Hepatocyte (in vitro differentiated cells): Measurements from ENCODE around the gene ST3GAL5. TPM values are rescaled to one million over a fixed set of nuclear protein-coding genes. Genes with fewer than 3 reads are reported as not detected.

Experiments
- DNase-seq: peaks from one replicate; pipeline ENCODE4 v3.0.0-alpha.2; 2016; ENCODE audit warnings: low spot score
- H2AFZ ChIP-seq: fragments of 200-600 bp; sonication (generic); 2 replicates; pipeline ENCODE4 v1.6.0; 2016; ENCODE audit warnings: antibody characterized with exemption, mild to moderate bottlenecking
- H3K27ac ChIP-seq: fragments of 200-600 bp; sonication (generic); 2 replicates; pipeline ENCODE4 v1.5.1; 2016; ENCODE audit warnings: mild to moderate bottlenecking
- H3K27me3 ChIP-seq: fragments of 200-600 bp; sonication (generic); 2 replicates; pipeline ENCODE4 v1.6.1; 2016
- H3K36me3 ChIP-seq: fragments of 200-600 bp; sonication (generic); replicated peaks from 2 replicates; pipeline ENCODE4 v1.5.1; 2016; ENCODE audit warnings: low read depth; ENCODE audit not compliant: insufficient read depth
- H3K4me1 ChIP-seq: fragments of 200-600 bp; sonication (generic); 2 replicates; pipeline ENCODE4 v1.5.1; 2016; ENCODE audit warnings: mild to moderate bottlenecking, moderate library complexity; ENCODE audit not compliant: insufficient read depth
- H3K4me2 ChIP-seq: fragments of 200-600 bp; sonication (generic); 2 replicates; pipeline ENCODE4 v1.6.0; 2016
- H3K4me3 ChIP-seq: fragments of 200-600 bp; sonication (generic); 2 replicates; pipeline ENCODE4 v1.5.1; 2016; ENCODE audit warnings: mild to moderate bottlenecking
- H3K79me2 ChIP-seq: fragments of 200-600 bp; sonication (generic); 2 replicates; pipeline ENCODE4 v1.6.0; 2017; ENCODE audit warnings: mild to moderate bottlenecking
- H3K9me2 ChIP-seq: fragments of 200-600 bp; sonication (generic); replicated peaks from 2 replicates; pipeline ENCODE4 v1.6.0; 2017; ENCODE audit warnings: mild to moderate bottlenecking; ENCODE audit not compliant: insufficient read depth
- H3K9me3 ChIP-seq: fragments of 200-600 bp; sonication (generic); 2 replicates; pipeline ENCODE4 v1.5.1; 2016; ENCODE audit warnings: low read depth, mild to moderate bottlenecking
- H4K20me1 ChIP-seq: fragments of 200-600 bp; sonication (generic); 2 replicates; pipeline ENCODE4 v1.6.0; 2016; ENCODE audit warnings: mild to moderate bottlenecking; ENCODE audit not compliant: insufficient read depth, poor library complexity, severe bottlenecking
- EZH2 ChIP-seq: fragments of 200-600 bp; sonication (generic); IDR thresholded peaks from 2 replicates; pipeline ENCODE4 v1.6.1; 2016; ENCODE audit warnings: antibody characterized with exemption, mild to moderate bottlenecking, borderline replicate concordance
- EZH2phosphoT487 ChIP-seq: fragments of 200-600 bp; sonication (generic); IDR thresholded peaks from one replicate; pipeline ENCODE4 v1.6.1; 2018; ENCODE audit warnings: antibody characterized with exemption, mild to moderate bottlenecking, low read depth, moderate library complexity; ENCODE audit not compliant: unreplicated experiment, severe bottlenecking
- WGBS: methylation state at CpG from one replicate; pipeline ENCODE4 v1.1.6; 2016; ENCODE audit warnings: low lambda C conversion rate; ENCODE audit errors: missing lambda C conversion rate; 5-methylcytosine and 5-hydroxymethylcytosine counted together
- polyA plus RNA-seq: library from polyadenylated mRNA; unstranded; fragments of >200 nt; fragmentation: Nextera tagmentation; extraction: Ambion mirVana; gene quantifications from 2 replicates; pipeline ENCODE4 v1.2.1, GENCODE V29; 2016
- total RNA-seq: library from RNA; depleted of rRNA; stranded (reverse); fragments of >200 nt; gene quantifications from 2 replicates; pipeline ENCODE4 v1.2.3, GENCODE V29; 2014
- TF ChIP-seq, protein P1 (sequence below): fragments of 200-600 bp; sonication (generic); IDR thresholded peaks from 2 replicates; pipeline ENCODE4 v1.5.1; 2016; ENCODE audit warnings: antibody characterized with exemption, mild to moderate bottlenecking; ENCODE audit not compliant: poor library complexity

The ST3GAL5 gene
- total and polyA plus RNA-seq, 2 experiments from 2014 or later = 24.7 to 25.6 TPM

DNA sequence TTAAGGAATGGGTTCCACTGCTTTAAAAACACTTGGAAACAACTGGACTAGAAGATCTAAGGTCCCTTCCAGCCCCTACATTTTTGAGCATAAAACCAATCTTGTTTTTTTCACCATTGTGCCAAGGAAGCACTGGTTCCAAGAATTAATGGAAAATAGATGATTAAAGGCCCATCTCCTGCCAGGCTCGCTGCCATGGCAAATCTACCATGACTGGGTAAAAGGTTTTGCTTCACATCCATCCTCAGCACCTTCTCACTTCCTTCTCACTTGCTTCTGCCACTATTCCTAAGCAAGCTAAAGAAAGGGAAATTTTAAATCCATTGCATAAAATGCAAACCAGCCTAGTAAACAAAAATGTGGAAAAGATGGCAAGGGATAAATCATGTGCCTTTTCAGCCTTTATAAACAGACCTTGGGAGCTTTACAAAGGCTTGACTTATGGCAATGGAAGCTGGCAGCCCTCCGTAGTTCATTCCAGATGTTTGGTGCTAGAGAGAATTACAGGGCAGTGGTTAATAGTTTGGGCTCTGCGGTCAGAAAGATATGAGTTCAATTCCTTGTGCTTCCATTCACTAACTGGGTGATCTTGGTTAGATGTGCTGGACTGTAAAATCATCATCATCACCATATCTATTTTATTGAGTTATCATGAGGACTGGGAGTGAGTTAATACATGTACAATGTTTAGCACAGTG, 27.0 kb upstream of the ST3GAL5 start:
- Histone ChIP-seq H3K36me3 (no peaks in the 10 kb centered on the region), H3K27me3 (no peaks in the 10 kb centered on the region), H3K4me2 (no peak overlapping the region), H3K9me3 (no peaks in the 10 kb centered on the region), H3K79me2 (no peaks in the 10 kb centered on the region), H3K27ac (no peak overlapping the region), H3K4me3 (no peak overlapping the region), H3K4me1 (peaks cover 2% of the 10 kb centered on the region), H3K9me2 (no peaks in the 10 kb centered on the region), H4K20me1 (no peaks in the 10 kb centered on the region), H2AFZ (no peak overlapping the region)
- TF ChIP-seq EZH2 = no peak
- no peak for TF ChIP-seq EZH2phosphoT487
- TF ChIP-seq, protein P1, sequence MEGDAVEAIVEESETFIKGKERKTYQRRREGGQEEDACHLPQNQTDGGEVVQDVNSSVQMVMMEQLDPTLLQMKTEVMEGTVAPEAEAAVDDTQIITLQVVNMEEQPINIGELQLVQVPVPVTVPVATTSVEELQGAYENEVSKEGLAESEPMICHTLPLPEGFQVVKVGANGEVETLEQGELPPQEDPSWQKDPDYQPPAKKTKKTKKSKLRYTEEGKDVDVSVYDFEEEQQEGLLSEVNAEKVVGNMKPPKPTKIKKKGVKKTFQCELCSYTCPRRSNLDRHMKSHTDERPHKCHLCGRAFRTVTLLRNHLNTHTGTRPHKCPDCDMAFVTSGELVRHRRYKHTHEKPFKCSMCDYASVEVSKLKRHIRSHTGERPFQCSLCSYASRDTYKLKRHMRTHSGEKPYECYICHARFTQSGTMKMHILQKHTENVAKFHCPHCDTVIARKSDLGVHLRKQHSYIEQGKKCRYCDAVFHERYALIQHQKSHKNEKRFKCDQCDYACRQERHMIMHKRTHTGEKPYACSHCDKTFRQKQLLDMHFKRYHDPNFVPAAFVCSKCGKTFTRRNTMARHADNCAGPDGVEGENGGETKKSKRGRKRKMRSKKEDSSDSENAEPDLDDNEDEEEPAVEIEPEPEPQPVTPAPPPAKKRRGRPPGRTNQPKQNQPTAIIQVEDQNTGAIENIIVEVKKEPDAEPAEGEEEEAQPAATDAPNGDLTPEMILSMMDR = no peak
- DNase-seq = no peak
- WGBS = 69% methylated on average over 3 of the region's 3 CpGs

DNA sequence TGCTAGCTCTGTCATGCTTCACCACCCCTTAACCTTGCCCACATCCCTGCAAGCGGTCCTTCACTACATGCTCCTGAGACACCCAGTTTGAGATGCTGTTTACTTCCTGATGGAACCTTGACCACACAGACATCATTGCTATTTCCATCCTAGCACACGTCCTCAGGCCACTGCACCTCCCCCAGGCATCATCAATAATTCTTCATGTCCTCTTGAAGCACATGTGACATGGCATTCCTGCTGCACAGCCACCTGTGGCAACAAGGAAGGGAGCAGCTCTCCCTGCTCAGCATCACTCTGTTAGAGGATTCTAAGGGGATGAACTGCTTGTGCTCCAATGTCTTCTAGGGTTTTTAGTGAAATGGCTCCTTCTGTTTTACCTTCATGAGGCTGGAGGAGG, 26.1 kb upstream of the ST3GAL5 start:
- no peaks in the 10 kb centered on the region for H3K36me3 ChIP-seq
- H4K20me1 ChIP-seq = no peaks in the 10 kb centered on the region
- H2AFZ ChIP-seq = no peak overlapping the region
- no peak overlapping the region for H3K4me2 ChIP-seq
- H3K4me1 ChIP-seq = no peaks in the 10 kb centered on the region
- no peaks in the 10 kb centered on the region for H3K79me2 ChIP-seq
- H3K9me3 ChIP-seq = no peaks in the 10 kb centered on the region
- TF ChIP-seq EZH2phosphoT487 (no peak), EZH2 (no peak)
- TF ChIP-seq, protein P1 = no peak
- no peak overlapping the region for H3K4me3 ChIP-seq
- H3K9me2 ChIP-seq = no peaks in the 10 kb centered on the region
- no peaks in the 10 kb centered on the region for H3K27me3 ChIP-seq
- H3K27ac ChIP-seq = no peak overlapping the region
- DNase-seq = no peak
- WGBS = 47% methylated on average over 2 of the region's 2 CpGs

DNA sequence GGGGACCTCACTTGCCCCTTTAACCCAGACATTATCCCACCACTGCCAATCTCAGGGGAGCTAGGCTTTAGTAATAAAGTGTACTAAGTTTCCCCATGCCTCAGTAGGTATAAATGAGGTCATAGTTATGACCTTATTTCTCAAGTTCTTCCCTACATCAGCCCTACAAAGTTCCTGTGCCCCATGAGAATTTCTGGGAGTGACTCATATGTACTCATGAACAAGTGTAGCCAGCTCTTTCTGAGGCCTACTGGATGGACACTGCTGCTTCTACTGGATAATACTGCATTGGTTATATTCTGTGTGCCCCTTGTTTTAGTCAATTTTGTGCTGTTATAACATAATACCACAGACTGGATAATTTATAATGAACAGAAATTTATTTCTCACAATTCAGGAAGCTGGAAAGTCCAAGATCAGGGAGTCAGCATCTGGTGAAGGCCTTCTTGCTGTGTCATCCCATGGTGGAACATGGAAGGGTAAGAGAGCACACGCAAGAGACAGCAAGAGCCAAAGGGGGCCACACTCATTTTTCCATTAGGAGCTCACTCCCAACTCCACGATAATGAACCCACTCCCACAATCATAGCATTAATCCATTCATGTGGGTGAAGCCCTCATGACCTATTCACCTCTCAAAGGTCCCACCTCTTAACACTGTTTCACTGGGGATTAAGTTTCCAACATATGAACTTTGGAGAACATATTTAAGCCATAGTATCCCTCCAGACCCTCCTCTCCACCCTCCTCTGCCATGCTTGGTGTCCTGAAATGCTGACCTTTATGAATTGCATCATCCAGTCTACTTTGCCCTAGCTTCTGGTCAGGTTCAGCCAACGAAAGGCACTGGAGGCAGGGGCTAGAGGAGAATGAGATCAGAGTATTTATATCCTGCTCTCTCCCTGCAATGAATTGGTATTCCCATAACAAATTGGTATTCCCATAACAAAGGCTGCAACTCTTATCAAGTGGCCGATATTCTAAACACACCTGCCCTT, 25.4 kb upstream of the ST3GAL5 start:
- Histone ChIP-seq H4K20me1 (no peaks in the 10 kb centered on the region), H3K27me3 (no peaks in the 10 kb centered on the region), H3K4me3 (no peak overlapping the region), H3K4me2 (no peak overlapping the region), H3K27ac (peak overlapping the region; percentile 4), H3K36me3 (no peaks in the 10 kb centered on the region), H3K9me2 (no peaks in the 10 kb centered on the region), H3K4me1 (no peaks in the 10 kb centered on the region), H3K79me2 (no peaks in the 10 kb centered on the region), H3K9me3 (no peaks in the 10 kb centered on the region), H2AFZ (no peak overlapping the region)
- no peak for DNase-seq
- TF ChIP-seq, protein P1 = no peak
- TF ChIP-seq EZH2 (no peak), EZH2phosphoT487 (no peak)
- whole genome bisulfite sequencing = 73% methylated on average over 4 of the region's 4 CpGs
